CD4-positive, alpha-beta T cell treated with Interleukin-10 for 1 hour (primary cell): ENCODE data around the gene SYPL1.

Source experiments
- DNase-seq: peaks from one replicate; pipeline ENCODE4 v3.0.0-alpha.2; 2020

The SYPL1 gene

DNA sequence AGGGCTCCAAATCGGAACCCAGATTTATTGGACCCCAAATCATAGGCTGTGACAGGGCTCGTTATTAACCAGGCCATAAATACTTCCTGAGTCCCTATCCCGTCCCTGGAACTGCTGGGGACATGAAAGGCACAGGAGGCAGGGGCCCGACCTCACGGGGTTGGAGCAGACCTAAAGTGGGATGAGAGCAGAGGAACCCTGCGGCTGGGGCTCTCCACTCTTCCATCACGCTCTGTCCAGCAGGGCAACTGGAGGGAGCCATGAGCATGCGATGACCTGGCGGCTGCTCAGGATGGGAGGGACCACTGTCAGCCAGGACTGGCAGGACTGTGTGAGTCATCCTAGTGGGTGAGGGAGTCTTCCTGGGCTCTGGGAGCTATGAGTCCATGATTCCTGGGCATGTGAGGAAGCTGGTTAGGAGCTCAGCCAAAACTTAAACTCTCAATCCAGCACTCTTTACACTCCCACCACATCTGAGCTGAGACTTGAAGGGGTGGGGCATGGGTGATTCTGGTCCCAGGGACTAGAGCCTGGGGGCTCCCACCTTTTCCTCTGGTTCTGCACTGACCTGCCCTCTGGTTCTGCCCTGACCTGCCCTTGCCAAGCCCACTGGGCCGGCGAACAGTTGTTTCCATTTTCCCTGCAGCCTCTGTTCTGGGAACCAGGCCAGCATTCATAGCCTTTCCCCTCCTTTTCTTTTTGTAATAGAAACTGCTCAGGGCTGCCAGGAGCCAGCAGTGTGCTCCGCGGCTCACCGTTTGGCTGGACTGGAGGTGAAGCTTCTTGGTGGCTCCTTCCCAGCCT, 47.1 kb downstream of the SYPL1 start:
- DNase-seq, result no peak

DNA sequence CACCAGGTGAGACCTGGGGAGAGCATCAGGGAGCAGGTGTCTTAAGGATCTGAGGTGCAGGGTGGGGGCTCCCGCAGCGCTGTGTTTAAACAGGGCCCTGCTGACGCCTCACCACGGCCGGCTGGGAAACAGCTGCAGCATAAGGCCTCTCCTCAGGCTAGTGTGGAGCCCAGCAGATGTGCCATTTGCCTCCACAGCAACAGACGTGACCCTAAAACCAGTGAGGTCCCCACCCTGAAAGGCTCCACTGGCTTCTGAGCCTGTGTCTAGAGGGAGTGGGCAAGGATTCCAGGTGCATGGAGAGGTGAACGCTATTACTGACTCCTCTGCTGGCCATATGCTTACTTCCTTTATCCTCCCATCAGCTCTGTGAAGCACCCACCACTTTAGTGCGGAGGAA, 47.8 kb downstream of the SYPL1 start:
- DNase-seq, result no peak

DNA sequence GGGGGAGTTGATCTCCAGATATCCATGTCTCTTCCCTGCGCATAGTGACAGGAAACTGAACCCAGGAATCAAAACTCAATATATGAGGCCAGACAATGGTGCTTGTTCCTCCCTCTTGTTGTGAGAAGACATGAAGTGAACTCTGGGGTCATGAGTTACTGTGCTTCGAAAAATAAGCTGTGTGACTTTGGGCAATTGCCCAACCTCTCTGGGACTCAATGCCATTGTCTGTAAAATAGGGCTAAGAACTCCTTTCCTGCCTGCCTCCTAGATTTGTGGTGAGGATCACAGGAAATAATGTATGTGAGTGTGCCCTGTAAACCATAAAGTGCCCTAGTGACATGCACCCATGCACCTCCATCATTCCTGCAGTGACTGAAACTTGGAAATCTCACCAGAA, 48.4 kb downstream of the SYPL1 start:
- DNase-seq, result no peak

DNA sequence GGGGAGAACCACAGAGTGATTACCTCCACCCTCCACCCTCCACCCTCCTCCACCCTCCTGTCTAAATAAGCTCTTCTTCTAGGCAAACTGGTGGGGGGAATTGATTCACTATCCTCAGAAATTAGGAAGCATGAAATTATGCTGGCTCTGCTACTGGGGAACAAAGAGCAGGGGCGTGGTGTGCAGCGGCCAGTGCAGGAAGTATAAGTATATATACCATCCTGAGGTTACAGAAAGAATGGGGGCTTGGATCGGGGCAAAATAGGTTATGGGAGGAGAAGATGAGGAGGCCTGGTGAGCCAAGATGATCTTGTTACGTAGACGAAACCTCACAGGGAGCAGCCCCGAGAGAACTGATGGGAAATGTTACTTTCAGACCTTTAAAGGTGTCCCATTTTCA, 49.1 kb downstream of the SYPL1 start:
- no peak for DNase-seq

DNA sequence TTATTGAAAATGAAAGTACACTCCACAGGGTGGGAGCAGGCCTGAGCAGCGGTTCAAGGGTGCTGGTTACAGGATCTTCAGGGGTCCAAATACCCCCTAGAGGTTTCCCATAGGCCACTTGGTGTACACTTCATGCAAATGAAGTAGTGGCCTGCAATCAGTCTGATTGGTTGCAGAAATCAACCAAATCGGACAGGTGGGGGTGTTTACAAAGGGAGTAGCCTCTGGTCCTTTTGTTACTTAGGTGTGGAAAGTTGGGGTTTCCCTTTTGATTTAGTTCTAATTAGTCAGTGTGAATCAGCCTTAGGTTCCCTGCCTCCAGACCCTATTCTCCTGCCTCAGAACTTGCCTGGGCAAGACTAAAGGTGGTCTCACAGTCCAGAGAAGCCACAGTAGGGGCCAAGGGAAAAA, 49.6 kb downstream of the SYPL1 start:
- no peak for DNase-seq

DNA sequence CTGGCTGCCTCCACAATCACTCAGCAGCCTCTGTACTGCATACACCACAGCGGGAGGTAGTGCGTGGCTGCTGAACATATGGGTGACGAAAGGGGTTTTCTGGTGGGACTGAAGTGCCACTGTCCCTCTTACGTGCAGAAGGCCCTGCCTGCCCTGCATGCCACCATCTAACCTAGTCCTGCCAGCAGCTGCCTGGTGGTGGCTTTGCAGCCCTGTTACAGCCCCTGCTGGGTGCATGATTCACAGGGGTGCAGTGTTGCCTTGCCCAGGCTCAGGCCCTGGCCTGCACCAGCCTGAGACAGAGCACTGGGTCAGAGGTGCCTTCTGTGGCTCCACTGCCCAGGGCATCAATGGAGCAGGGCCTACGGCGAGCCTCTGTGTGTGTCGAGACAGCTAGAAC, 50.1 kb downstream of the SYPL1 start:
- DNase-seq, result no peak

DNA sequence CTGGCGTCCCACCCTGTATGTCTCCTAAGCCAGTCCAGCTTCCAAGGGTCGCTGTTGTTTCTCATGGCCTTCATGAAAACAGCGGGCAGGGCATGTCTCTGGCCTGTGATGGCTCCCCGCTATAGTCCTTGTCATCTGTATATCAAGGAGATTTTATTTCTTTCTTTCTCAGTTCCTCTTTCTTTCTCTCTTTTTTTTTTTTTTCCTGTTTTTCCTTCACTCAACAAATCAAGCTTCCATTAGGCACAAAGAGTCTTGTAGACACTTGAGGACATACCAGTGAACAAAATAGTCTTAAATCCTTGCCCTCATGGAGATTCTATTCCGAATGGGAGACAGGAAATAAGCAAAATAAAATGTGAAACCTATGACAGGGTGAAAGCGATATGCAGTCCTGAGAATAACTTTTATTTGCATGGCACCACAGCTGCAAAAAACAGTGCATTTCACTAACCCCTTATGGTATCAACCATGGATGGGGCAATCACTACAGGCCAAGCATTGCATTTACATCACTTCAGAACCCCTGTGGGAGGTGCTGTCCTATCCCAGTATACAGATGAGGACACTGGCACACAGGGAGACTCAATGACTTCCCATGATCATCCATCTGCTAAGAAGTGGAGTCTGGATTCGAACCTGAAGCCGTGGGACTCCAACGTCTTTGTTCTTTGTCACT, 50.7 kb downstream of the SYPL1 start:
- no peak for DNase-seq

DNA sequence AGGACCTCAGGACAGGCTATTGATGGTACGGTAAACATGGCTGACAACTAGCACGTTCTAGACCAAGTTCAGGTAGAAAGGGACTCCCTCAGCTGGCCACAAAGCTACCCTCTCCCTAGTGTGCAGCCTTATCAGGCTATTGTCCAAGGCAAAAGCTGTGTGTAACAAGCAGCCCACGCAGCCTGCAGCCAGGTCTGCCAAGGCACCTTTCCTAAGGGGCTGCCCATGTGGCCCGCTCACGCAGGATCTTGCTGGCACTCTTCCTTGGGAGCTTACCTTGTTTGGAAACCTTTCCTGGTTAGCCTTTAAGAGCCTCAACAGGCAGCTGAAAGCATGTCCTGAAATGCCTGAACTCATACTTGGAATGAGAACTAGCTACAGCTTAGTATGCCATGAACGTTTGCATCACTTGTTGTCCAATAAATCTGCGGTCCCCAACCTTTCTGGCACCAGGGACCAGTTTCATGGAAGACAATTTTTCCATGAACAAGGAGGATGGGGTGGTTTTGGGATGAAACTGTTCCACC, 51.7 kb downstream of the SYPL1 start:
- DNase-seq, result no peak

DNA sequence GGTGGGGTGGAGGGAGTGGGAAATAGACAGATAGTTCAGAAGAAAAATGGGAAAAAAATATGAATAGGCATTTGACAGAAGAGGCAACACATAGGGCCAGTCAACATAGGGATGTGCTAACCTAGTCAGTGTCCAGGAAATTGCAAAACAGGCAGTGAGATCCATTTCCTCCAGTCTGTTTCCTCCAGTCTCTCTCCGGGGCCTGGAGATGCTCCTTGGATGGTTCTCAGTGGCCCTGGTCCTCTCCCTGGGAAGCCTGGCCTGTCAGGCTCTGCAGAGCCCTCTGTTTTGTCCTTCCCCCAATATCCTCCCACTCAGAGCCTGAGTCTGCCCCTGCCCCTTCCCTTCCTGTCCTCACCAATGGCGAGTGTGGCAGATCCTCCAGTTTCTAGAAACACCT, 52.6 kb downstream of the SYPL1 start:
- DNase-seq, result no peak

DNA sequence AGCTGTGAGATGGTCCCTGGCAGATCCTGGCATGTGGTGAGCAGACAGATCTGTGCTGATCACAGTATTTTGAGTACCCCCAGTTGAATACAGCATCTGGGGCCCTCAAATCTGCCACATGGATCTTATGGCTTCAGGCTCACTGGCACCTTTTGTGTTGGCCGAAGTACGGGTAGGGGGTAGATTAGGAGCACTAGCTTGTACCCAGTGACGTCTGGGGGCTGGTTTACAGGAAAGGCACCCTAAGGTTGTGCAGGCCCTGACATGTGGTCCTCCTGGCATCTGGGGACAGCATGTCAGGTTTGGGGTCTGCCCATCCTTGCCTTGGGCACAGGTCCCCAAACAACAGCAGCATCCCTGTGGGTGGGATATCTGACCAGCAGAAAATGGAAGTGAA, 53.2 kb downstream of the SYPL1 start:
- DNase-seq, result no peak

DNA sequence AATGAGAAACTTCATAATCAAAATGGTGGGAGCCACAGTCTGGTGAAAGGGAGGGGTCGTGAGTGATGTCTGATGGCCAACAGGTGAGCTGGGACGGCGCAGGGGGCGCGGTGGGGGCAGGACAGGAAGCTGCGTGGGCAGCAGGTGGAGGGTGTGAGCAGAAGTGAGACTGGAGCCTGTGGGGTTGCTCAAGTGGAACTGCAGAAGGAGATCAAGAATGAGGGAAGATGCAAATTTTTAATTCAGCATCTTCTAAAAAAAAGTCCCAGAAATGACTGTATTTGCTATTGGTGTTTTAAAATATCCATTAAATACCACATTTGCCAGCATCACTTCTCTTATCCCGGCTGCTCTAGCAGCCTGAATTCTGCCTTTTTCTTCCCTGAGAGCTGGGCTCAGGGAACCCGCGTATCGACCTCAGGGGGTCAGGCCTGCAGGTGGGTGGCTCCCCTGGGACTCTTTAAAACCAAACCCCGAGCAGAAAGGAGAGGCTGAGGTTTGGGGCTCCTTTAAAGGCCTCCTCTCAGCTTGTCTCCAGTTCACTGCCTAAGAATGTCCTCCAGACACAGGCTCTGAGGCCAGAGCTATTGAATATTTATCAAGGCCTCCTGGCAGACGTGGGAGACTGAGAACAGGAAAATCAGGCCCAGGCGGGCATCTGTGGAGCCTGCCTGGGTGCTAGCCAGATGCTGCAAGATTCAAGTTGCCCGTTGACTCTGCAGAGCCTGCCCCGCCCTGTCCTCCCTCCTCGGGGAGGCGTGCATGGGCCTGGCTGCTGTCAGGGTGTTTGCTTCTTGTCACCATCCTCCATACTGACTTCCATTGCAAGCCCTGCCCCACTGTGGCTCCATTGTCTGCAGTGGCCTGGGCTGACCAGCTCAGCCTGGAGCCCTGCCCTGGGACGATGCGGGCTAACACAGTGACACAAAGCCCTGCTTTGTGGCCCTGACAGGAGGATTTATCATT, 53.9 kb downstream of the SYPL1 start:
- peak; percentile 13 for DNase-seq

DNA sequence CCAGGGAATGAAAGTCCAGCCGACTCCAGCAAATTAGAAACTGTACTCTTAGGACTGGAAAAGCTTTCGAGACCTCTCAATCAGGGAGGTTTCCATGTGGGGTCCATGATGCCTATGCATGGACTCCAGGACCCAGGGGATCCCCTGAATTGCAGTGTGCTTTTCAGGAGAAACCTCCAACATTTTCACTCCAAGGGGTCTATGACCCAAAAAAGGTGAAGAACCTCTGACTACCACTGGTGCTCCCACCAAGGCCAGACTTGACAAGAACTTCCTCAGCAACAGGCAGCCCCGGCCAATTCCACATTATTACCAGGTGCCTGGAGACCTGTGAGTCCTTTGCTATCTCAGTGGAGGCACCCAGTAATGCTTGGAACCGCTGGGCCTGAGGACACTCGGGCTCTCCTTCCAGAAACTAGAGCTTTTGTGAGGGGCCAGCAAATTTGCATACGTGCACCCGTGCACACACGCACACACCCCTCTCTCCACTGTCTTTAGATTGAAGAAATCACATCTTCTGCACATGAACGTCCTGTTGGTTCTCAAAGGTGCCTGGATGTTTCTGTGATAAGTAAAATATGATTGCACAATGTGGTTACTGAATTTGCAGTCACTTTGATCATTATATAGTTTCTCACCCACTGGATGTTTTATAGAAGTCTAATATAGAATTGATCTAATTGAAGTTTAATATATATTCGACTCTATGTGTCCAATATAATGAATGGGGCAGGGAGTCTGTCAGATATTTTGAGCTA, 54.7 kb downstream of the SYPL1 start:
- no peak for DNase-seq

DNA sequence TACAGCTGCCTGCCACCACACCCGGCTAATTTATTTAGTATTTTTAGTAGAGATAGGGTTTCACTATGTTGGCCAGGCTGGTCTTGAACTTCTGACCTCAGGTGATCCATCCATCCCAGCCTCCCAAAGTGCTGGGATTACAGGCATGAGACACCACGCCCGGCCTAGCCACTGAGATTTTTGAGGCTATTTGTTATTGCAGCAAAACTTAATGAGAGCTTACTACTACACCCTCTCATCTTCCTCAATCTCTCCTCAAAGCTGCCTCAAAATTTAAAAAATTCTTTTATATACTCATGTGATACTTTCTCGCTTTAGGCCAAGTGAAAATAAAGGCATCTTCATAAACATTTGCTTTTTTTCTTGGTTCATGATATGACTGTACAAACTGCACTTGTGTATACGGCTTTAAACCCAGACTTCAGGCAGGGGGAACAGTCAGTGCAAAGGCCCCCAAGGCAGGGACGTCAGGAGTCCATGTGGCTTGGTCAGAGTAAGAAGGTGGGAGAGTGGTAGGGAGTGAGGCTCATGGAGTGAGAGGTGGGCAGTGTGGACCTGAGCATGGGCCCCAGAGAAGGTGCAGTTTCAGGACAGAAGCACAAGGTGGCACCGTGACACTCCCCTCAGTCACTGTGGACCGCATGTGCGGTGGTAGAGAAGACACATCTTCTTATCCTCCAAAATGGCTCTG, 55.5 kb downstream of the SYPL1 start:
- peak; percentile 76 for DNase-seq

DNA sequence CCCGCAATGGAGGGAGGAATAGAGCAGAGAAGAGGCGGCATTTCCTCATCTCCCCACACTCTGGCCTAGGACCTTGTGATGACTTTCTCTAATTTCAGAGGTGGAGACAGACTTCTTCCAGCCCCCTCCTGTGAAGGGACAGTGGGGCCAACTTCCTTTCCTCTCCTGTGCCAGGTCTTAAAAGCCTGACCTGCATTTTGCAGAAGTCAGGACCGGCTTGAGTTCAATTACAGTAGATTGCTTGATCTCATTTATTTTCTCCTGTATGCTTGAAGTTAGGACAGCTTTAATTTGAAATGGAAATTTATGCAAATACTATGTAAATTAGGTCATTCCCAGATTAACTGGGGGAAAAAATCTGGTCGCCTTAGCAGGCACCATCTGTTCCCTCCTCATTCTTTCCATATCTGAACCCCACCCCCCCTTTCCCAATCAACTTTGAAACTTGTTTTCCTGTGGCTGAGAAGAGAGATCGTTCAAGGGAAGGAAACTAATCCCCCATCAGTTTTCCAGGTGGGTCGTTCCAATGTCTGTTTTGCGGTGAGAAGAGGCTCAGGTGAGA, 57.1 kb downstream of the SYPL1 start:
- no peak for DNase-seq

DNA sequence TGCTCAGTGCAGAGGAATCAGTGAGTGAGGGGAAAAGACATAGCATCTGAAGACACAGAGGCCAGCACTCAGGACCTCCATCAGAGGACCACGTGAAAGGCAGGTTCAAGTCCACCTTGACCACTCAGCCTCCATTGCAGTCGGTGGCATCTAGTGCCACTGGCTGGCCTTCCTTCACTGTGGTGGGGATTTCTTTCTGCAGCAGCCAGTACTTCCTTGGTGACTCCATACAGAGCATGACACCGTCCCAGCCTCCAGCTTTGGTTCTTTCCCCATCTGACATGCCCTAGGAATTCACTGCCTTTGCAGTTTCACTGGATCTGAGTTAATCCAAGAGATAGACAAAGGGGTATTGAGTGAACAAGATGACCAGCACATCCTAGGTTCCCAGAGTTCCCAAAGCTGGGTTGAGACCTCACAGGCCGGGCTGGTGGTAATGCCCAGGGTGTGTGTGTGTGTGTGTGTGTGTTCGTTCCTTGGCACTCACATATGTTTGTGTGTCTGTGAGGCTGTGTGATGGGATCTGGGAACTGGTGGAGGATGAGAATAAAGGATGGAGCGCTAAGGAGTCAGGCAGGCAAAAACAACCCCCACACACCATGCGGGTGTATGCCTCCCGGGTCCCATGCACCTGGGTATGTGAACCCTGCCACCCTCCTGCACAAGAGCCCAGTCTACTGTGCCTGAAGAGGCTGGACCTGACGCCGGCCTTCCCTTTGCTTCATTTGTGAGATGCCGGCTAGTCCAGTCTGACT, 57.8 kb downstream of the SYPL1 start:
- DNase-seq, result no peak

DNA sequence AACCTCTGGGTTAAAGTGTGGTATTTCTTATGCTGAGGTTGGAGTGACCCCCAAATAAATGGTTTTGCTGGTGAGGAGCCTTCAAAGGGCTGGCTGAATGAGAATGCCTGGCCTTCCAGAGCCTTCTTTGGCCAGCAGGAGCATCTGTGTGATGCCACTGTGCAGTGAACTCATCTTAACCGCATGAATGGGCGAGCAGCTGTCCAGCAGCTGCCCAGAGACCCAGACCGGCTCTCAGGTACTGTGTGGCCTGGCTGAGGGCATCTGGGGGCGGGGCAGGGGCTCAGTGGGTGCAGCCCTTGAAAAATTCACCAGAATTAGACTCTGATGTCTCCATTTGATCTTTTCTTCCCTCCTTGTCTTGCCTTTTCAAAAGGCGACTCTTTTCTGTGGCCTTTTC, 59.0 kb downstream of the SYPL1 start:
- no peak for DNase-seq

DNA sequence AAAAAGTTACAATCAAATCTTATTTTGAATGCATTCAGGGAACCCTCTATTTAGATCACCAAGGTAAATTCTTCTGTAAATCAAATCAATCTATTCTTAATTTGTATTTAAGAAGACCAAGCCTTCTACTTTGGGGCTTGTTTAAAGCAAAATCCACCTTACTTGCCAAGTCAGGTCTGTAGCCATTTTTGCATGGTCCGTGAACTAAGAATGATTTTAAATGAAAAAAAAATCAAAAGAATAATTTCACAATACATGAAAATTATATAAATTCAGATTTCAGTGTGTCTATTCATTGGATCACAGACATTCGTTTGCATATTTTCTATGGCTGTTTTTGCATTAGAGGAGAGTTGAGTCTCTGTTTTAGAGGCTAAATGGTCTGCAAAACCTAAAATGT, 59.4 kb downstream of the SYPL1 start:
- DNase-seq, result no peak

DNA sequence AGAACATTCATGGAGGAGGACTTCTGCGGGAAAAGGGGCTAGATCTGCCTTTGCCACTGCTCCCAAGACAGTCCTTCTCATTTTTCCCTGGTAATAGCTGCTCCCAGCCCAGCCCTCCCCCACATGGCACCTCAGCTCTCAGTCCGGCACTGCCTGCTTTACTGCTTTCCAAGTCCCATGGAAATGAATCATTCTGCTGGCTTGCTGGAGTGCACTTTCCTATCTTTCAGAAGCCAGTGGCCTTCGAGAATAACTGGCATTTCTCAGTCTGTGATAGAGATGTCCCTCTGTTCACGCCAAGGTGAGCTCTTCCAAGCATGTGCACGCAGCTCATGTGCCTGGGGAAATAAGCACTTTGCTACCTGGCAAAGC, 61.4 kb downstream of the SYPL1 start:
- no peak for DNase-seq

DNA sequence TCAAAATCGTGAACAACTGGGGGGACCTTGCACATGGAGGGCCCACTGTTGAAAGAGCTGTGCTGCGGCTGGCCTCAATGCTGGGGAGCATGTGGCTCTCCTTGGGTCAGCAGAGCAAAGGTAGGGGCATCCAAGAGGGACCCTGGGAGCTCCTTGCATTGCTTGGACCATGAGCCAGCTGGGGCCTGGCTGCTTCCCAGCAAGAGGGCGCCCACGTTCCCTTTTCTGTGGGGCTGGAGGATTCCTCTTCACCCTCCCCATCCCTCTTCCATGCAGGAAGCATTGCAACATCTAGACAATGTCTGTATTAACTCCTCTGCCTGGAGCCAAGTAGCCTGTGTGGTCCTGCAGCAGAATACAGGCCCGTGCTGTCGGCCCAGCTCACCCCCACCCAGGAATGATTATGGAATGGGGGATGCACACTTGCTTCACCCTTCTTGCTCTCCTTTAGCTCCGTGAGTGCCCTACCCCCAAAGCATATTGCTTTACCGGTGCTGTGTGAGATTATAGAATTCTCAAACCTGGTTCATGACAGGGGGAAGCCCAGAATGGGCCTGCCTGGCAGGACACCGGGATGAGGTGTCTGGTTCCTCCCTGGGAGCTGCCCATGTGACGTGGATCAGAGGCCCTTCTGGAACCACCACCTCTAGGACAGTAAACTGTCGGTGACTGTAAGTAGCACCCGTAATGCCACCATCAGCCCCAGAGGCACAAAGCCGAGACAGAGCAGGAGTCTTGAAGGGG, 61.9 kb downstream of the SYPL1 start:
- DNase-seq, result no peak

DNA sequence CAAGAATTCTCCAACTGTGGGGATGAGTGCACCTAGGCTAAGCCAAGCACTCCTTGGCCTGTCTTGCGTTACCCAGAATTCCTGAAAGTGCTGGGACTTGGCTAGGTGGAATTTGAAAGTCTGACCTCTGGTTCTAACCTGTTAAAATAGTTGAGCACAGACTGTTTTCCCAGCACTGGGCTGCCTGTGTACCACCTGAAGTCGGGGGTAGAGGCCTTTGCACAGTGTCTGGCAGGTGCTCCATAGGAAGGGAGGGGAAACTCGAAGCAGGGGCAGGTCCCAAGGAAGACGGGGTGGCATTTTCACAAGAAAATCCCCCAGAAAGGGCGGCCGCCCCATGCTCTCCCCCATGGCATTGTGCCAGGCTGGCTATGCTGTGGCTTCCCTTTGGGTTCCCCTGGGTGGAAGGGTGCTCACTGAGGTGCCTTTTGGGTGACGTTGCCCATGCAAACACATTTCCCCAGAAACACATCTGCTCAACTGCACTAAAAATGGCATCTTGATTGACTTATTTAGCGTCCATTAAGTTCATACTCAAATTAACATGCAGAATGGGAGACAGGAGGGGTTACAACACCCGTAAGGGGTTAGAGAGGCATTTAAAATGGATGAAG, 62.9 kb downstream of the SYPL1 start:
- DNase-seq, result no peak
